Cardiac septum (tissue), 1 donor: ENCODE results near the gene PDZD2. TPM values are rescaled to one million over a fixed set of nuclear protein-coding genes. Genes with fewer than 3 reads are reported as not detected.
"Not testable (repeated sequence)": the region's sequence is repeated elsewhere in the genome, so short reads cannot be mapped to it uniquely, and the experiment has no call there.

Source experiments
- DNase-seq: peaks from one replicate; pipeline ENCODE4 v3.0.0-alpha.2; 2020; ENCODE audit warnings: low spot score
- intact Hi-C: fragments of 100-400 bp; cut with DNase I; formaldehyde crosslinking; loops from one replicate; pipeline ENCODE4 v1.14.0; 2022
- total RNA-seq: library from RNA; stranded (reverse); fragmentation: NEBNext Ultra II Directional; extraction: Animal tissue kit (Norgen Biotek cat#: 25700); gene quantifications from one replicate; pipeline ENCODE4 v1.2.1, GENCODE V29; 2021
- donor health status: DM: no; HTN: no; CAD: no.

Gene PDZD2
- total RNA-seq, 1 donor from 2014 or later, result 67.1 TPM

DNA sequence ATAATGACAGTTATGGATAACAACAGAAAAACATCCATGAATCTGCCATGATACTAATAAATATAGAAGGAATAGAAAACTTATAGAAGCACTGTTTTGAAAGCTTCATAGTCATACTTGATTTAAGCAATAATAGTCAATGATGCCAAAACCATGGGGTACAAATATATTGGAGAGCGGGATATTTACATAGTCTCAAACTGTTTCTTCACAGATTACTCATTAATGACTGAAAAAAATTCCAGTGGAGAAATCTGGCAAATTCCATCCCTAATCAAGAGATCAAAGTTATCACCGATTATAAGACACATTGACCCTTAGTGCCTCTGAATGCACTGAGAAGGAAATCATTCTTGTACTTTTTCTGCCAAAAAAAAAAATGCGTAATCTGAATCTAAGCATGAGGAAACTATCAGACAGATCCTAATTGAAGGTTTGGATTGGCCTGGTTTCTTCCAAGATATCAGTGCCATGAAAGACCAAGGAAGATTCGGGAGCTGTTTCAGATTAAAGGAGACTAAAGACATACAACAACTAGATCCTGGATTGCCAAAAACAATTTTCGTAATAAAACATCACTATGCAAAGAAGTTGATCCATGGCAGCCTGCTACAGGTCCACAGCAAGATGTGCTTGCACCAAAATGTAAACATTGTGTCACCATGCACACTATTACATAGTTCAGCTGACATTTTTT is 429.0 kb downstream of the PDZD2 start:
- intact Hi-C loops, result no loop called here
- DNase-seq, result no peak

GRCh38 chr5:32068561-32068960 is 429.6 kb downstream of the PDZD2 start:
- intact Hi-C loops, result no loop called here
- no peak for DNase-seq

DNA sequence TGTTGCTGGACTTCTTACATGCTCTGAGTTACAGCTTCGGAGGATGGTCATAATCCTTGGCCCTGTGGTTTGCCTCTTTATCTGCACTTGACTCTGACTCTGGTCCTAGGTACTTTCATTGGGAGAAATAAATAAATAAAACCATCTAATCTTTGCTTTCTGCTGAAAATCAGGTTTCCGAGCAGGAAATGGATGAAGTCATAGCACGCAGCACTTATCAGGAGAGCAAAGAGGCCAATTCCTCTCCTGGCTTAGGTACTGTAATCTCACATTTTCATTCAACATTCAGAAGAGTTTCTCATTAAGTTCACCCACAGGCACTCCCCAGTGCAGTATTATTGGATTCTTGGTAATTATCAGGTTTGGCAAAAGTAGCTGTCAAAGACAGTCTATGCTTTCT is 430.5 kb downstream of the PDZD2 start:
- DNase-seq, result no peak
- intact Hi-C loops, result no loop called here

DNA sequence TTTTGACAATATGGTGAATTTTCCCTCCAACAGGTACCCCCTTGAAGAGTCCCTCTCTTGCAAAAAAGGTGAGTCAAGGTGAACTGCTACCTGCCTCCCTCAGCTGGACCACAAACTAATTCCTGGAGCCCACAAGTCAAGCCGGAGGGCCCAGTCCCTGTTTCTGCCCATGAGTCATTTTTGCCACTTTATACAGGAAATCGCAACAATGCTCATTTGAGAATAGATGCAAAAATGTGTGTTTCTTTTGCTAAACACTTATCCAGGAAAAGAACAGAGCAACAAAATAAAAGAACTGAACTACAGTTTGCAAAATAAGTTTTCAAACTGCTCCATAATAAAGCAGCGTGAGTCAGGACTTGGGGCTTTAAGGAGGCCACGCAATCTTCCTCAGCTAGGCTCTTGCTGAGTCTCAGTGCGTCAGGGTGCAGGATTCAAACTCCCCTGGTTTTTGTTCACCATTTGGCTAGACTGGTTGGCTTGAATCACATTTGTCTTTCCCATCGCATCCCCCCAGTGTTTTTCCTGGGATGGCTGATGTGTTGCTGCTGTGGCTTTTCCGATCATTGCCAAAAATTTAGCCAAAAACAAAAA is 432.5 kb downstream of the PDZD2 start:
- no peak for DNase-seq
- intact Hi-C loops, result loop anchor here (5.0 kb wide), 1 partner anchor 144 kb away; no protein-coding TSS in a partner anchor

- no peak for DNase-seq
- intact Hi-C loops, result loop anchor here (5.0 kb wide), 1 partner anchor 145 kb away; no protein-coding TSS in a partner anchor
Observed at GRCh38 chr5:32072054-32072453, 433.1 kb downstream of the PDZD2 start.

DNA sequence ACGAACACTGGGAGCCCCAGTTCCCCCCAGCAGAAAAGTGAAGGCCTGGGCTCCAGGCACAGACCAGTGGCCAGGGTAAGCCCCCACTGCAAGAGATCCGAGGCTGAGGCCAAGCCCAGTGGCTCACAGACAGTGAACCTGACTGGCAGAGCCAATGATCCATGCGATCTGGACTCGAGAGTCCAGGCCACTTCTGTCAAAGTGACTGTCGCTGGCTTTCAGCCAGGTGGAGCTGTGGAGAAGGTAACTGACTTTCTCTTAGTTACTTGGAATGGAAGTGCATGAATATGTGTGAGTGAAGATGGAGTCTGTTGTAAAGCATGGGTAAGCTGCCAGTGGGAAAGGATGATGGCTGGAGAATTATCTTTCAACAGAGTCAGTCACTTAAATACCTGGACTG is 435.5 kb downstream of the PDZD2 start:
- DNase-seq, result no peak
- intact Hi-C loops, result loop anchor here (5.0 kb wide), 1 partner anchor 147 kb away; no protein-coding TSS in a partner anchor

DNA sequence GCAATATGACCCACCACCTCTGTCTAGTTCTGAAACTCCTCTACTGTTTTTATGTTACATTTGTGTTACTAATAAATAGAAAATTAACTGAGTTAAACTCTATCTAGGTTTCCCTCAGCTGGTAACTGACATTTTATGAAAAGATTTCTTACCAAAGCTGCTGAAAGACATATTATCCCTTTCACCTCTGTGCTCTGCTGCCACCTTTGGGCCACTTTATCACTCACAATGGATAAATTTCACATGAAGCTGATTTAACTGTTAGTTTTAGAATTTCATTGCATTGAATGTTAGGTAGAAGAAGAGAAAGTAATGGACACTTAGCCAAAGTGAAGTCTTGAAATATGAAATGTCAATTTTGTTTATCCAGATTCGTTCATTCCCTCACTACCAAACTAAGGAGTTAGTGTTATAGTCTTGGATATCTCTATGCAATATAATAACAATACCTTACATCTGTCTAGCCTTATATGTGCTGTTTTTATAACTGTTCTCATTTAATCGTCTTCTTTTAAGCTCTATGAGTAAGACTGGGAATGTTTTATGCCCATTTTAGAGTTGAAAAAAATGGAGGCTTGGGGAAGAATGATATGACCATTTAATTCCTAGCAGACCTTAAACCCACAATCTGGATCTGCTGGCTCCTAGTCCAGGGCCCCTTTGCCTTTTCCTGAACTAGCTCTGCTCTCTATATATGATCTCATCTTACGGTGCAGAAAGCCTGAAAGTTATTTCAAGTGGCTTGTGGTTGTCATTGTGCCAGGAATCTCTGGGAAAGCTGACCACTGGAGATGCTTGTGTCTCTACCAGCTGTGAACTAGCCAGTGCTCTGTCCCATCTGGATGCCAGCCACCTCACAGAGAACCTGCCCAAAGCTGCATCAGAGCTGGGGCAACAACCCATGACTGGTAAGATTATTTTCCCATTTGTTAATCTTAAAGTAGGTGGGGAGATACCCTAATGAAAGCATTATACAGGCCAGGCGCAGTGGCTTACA is 438.1 kb downstream of the PDZD2 start:
- intact Hi-C loops, result loop anchor here (5.0 kb wide), 2 partner anchors 250 to 495 kb away; no protein-coding TSS in a partner anchor
- no peak for DNase-seq

DNA sequence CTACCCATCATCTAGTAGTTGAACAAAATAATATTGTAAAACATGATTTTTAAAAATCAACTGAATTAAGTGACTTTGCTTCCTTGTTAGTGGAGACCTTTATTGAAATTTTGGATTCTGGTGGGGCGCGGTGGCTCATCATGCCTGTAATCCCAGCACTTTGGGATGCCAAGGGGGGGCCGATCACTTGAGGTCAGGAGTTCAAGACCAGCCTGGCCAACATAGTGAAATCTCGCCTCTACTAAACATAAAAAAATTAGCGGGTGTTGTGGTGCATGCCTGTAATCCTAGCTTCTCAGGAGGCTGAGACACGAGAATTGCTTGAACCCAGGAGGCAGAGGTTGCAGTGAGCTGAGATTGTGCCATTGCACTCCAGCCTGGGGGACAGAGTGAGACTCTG is 439.9 kb downstream of the PDZD2 start:
- not testable (repeated sequence) for DNase-seq
- intact Hi-C loops, result loop anchor here (5.0 kb wide), 2 partner anchors 252 to 497 kb away; no protein-coding TSS in a partner anchor

- DNase-seq, intact Hi-C loops: not testable (repeated sequence)
Observed at GRCh38 chr5:32080565-32080964, 441.6 kb downstream of the PDZD2 start.

DNA sequence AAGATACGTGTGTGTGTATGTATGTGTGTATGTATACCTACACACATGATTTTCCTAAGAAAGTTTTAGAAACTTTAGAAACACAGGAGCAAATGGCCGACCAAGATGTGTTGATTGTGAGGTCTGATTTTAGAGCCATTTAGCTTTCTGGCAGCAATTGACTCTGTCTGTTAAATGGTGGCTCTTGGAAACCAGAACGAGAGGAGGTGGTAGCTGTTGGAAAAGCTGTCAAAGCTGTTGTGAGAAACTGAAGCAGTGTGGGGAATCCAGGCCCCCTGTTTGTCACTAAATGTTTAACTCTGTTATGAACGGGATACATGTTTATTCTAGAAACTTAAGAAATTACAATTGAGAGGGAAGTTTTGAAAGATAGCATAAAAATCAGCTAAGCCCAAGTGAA is 443.8 kb downstream of the PDZD2 start:
- intact Hi-C loops, result no loop called here
- no peak for DNase-seq

DNA sequence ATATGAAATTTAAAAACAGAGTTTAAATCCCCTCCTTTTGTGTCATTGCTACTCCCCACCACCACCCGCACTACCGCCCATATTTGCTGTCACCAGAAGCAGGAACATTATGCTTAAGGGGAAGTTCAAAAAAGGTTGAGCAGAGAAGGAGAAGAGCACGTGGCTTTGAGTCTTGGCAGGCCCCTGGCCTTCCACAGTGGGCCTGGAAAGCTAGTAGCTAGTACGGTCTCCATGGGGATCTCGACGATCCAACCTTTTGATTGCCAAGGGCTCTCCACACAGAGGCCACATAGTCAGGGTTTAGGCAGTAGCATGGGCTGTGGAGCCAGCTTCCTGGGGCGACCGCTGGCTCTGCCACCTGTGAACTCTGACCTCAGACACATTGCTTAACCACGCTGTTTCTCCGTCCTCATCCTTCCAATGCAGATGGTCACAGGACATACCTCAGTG is 445.1 kb downstream of the PDZD2 start:
- no peak for DNase-seq
- intact Hi-C loops, result no loop called here

DNA sequence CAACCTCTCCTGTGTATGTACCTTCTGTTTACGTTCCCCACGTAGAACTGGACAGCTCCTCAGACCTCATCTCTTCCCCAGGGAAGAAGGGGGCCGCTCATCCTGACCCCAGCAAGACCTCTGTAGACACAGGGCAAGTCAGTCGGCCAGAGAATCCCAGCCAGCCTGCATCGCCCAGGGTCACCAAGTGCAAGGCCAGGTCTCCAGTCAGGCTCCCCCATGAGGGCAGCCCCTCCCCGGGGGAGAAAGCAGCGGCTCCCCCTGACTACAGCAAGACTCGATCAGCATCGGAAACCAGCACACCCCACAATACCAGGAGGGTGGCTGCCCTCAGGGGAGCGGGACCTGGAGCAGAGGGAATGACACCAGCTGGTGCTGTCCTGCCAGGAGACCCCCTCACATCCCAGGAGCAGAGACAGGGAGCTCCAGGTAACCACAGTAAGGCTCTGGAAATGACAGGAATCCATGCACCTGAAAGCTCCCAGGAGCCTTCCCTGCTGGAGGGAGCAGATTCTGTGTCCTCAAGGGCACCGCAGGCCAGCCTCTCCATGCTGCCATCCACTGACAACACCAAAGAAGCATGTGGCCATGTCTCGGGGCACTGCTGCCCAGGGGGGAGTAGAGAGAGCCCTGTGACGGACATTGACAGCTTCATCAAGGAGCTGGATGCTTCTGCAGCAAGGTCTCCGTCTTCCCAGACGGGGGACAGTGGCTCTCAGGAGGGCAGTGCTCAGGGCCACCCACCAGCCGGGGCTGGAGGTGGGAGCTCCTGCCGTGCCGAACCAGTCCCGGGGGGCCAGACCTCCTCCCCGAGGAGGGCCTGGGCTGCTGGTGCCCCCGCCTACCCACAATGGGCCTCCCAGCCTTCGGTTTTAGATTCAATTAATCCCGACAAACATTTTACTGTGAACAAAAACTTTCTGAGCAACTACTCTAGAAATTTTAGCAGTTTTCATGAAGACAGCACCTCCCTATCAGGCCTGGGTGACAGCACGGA is 448.5 kb downstream of the PDZD2 start:
- DNase-seq, result no peak
- intact Hi-C loops, result no loop called here

- intact Hi-C loops, result no loop called here
- no peak for DNase-seq
Observed at GRCh38 chr5:32088214-32088613, 449.3 kb downstream of the PDZD2 start.

DNA sequence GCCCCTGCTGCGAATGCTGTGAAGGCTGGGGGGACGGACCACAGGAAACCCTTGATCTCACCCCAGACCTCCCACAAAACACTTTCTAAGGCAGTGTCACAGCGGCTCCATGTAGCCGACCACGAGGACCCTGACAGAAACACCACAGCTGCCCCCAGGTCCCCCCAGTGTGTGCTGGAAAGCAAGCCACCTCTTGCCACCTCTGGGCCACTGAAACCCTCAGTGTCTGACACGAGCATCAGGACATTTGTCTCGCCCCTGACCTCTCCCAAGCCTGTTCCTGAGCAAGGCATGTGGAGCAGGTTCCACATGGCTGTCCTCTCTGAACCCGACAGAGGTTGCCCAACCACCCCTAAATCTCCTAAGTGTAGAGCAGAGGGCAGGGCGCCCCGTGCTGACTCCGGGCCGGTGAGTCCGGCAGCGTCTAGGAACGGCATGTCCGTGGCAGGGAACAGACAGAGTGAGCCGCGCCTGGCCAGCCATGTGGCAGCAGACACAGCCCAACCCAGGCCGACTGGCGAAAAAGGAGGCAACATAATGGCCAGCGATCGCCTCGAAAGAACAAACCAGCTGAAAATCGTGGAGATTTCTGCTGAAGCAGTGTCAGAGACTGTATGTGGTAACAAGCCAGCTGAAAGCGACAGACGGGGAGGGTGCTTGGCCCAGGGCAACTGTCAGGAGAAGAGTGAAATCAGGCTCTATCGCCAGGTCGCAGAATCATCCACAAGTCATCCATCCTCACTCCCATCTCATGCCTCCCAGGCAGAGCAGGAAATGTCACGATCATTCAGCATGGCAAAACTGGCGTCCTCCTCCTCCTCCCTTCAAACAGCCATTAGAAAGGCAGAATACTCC is 450.4 kb downstream of the PDZD2 start:
- DNase-seq, result no peak
- intact Hi-C loops, result no loop called here

DNA sequence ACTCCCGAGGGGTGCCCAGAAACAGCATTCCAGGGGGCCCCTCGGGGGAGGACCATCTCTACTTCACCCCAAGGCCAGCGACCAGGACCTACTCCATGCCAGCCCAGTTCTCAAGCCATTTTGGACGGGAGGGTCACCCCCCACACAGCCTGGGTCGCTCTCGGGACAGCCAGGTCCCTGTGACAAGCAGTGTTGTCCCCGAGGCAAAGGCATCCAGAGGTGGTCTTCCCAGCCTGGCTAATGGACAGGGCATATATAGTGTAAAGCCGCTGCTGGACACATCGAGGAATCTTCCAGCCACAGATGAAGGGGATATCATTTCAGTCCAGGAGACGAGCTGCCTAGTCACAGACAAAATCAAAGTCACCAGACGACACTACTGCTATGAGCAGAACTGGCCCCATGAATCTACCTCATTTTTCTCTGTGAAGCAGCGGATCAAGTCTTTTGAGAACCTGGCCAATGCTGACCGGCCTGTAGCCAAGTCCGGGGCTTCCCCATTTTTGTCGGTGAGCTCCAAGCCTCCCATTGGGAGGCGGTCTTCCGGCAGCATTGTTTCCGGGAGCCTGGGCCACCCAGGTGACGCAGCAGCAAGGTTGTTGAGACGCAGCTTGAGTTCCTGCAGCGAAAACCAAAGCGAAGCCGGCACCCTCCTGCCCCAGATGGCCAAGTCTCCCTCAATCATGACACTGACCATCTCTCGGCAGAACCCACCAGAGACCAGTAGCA is 451.3 kb downstream of the PDZD2 start:
- no peak for DNase-seq

GRCh38 chr5:32090755-32091128 is 451.8 kb downstream of the PDZD2 start:
- intact Hi-C loops, result loop anchor here (5.0 to 10.0 kb wide), 3 partner anchors 263 to 508 kb away; partner anchors contain the start of gene SUB1
- DNase-seq, result no peak

More for the DNA sequence above, 451.3 kb downstream of the PDZD2 start:
- intact Hi-C loops, result loop anchor here (5.0 to 10.0 kb wide), 3 partner anchors 263 to 508 kb away; partner anchors contain the start of gene SUB1
